Mesangial cell (primary cell): Measurements from ENCODE around the gene PGAP3. TPM values are rescaled to one million over a fixed set of nuclear protein-coding genes. Genes with fewer than 3 reads are reported as not detected.

Source experiments
- total RNA-seq: library from RNA; depleted of rRNA; stranded (reverse); fragments of >200 nt; gene quantifications from 2 replicates; pipeline ENCODE4 v1.2.3, GENCODE V29; 2015

The PGAP3 gene
- 4.9 and 20.9 TPM in 2 replicates for total RNA-seq

GRCh38 chr17:39687546-39688474, at the start of gene PGAP3:
PGAP3 (minus strand) TSS chr17:39688057; CDS start chr17:39688014, 43 bp downstream.

GRCh38 chr17:39730095-39730921, 42.5 kb upstream of the PGAP3 start, which contains the start of gene MIEN1:
MIEN1 (minus strand) TSS chr17:39730532; CDS start chr17:39730495, 37 bp downstream.

GRCh38 chr17:39699818-39700147, 11.9 kb upstream of the PGAP3 start, which contains the start of gene ERBB2:
ERBB2 (plus strand) TSS chr17:39700064; CDS start chr17:39700239, 175 bp downstream.

GRCh38 chr17:39667945-39668924, 19.6 kb downstream of the PGAP3 start, which contains the start of gene PNMT:
PNMT (plus strand) TSS chr17:39668453; CDS start chr17:39668476, 23 bp downstream.

GRCh38 chr17:39664581-39665561, 23.0 kb downstream of the PGAP3 start, which contains the start of gene TCAP:
TCAP (plus strand) TSS chr17:39665349; CDS start chr17:39665360, 11 bp downstream.

GRCh38 chr17:39636927-39637736, 50.7 kb downstream of the PGAP3 start, which contains the start of gene STARD3:
STARD3 (plus strand) TSS chr17:39637144; CDS start chr17:39653532, 16,388 bp downstream.

GRCh38 chr17:39626171-39627046, 61.4 kb downstream of the PGAP3 start, which contains the start of gene PPP1R1B:
PPP1R1B (plus strand) TSS chr17:39626952; CDS start chr17:39627393, 441 bp downstream.

Other genes starting within 250 kb of the PGAP3 start
- gene MED1, start 236.8 kb downstream of the PGAP3 start, total RNA-seq: 20.4 and 21.7 TPM in 2 replicates
- gene CDK12, start 226.6 kb downstream of the PGAP3 start, total RNA-seq: 19.9 and 23.5 TPM in 2 replicates
- not detected in 2 replicates for gene NEUROD2, start 80.1 kb downstream of the PGAP3 start, total RNA-seq
- 0.13 TPM in 1 of 2 replicates, not detected in the other for gene PPP1R1B, start 61.1 kb downstream of the PGAP3 start, total RNA-seq
- 69.4 and 80.1 TPM in 2 replicates for gene STARD3, start 50.9 kb downstream of the PGAP3 start, total RNA-seq
- gene TCAP, start 22.7 kb downstream of the PGAP3 start, total RNA-seq: 0.16 and 0.25 TPM in 2 replicates
- 1.4 TPM in 1 of 2 replicates, not detected in the other for gene PNMT, start 19.6 kb downstream of the PGAP3 start, total RNA-seq
- 45.1 and 86.2 TPM in 2 replicates for gene ERBB2, start 12.0 kb upstream of the PGAP3 start, total RNA-seq
- 40.1 and 55.7 TPM in 2 replicates for gene MIEN1, start 42.5 kb upstream of the PGAP3 start, total RNA-seq
- 11.4 and 31.8 TPM in 2 replicates for gene GRB7, start 49.9 kb upstream of the PGAP3 start, total RNA-seq
- not detected in 2 replicates for gene IKZF3, start 176.3 kb upstream of the PGAP3 start, total RNA-seq
- gene ZPBP2, start 180.1 kb upstream of the PGAP3 start, total RNA-seq: not detected in 2 replicates
- gene GSDMB, start 230.6 kb upstream of the PGAP3 start, total RNA-seq: 0.65 and 1.1 TPM in 2 replicates
- 34.9 and 39.0 TPM in 2 replicates for gene ORMDL3, start 239.5 kb upstream of the PGAP3 start, total RNA-seq
- 0.13 TPM in 1 of 2 replicates, not detected in the other for gene LRRC3C, start 239.7 kb upstream of the PGAP3 start, total RNA-seq